Lung (tissue), 12 donors: ENCODE results near the gene GPD1L. TPM values are rescaled to one million over a fixed set of nuclear protein-coding genes. Genes with fewer than 3 reads are reported as not detected.

Experiments used
- ATAC-seq: fragments of 200-7000 bp; cut with Tn5 transposase; one replicate; pipeline ENCODE4 v1.9.1; 2020; ENCODE audit warnings: moderate number of reproducible peaks; ENCODE audit not compliant: insufficient read depth, low FRiP score
- DNase-seq, 3 donors: peaks; one replicate each; pipeline ENCODE4 v3.0.0-alpha.2; 2013 to 2017
- H3K27ac ChIP-seq, 2 donors: one replicate each; pipeline ENCODE4 v1.5.1; 2013; ENCODE audit warnings: mild to moderate bottlenecking in 2 of 2, moderate library complexity in 2 of 2, control low read depth in 1 of 2, inconsistent platforms in 1 of 2, low read depth in 1 of 2, low read length in 1 of 2
- H3K27me3 ChIP-seq, 3 donors: one replicate each; pipeline ENCODE4 v1.5.1; 2013; ENCODE audit warnings: low read length in 2 of 3; ENCODE audit not compliant: control insufficient read depth in 3 of 3, insufficient read depth in 3 of 3
- H3K36me3 ChIP-seq, 4 donors: one replicate each; pipeline ENCODE4 v1.5.1; 2013; ENCODE audit warnings: low read length in 4 of 4, mild to moderate bottlenecking in 1 of 4, moderate library complexity in 1 of 4; ENCODE audit not compliant: control insufficient read depth in 4 of 4, insufficient read depth in 4 of 4
- H3K4me1 ChIP-seq, 5 donors: one replicate each; pipeline ENCODE4 v1.5.1; 2013; ENCODE audit warnings: low read length in 5 of 5, mild to moderate bottlenecking in 2 of 5, moderate library complexity in 1 of 5; ENCODE audit not compliant: control insufficient read depth in 5 of 5, insufficient read depth in 5 of 5
- H3K4me3 ChIP-seq: one replicate; pipeline ENCODE4 v1.5.1; 2013; ENCODE audit warnings: mild to moderate bottlenecking, control low read depth, moderate library complexity
- H3K9ac ChIP-seq, 2 donors: one replicate each; pipeline ENCODE4 v1.5.1; 2013; ENCODE audit warnings: low read length in 2 of 2, control low read depth in 1 of 2; ENCODE audit not compliant: insufficient read depth in 1 of 2
- H3K9me3 ChIP-seq, 4 donors: one replicate each; pipeline ENCODE4 v1.5.1; 2013; ENCODE audit warnings: low read length in 3 of 4, mild to moderate bottlenecking in 1 of 4, moderate library complexity in 1 of 4; ENCODE audit not compliant: control insufficient read depth in 4 of 4, insufficient read depth in 3 of 4
- WGBS, 2 donors: extraction: QIAGEN DNeasy Blood & Tissue Kit; methylation state at CpG; one replicate each; pipeline ENCODE4 v1.1.7; 2013; 5-methylcytosine and 5-hydroxymethylcytosine counted together
- polyA plus RNA-seq, 2 donors: library from polyadenylated mRNA; stranded (reverse); fragments of 200-250 nt; gene quantifications; one replicate each; pipeline ENCODE4 v1.2.1, GENCODE V29; 2013
- total RNA-seq, 2 donors: library from RNA; depleted of rRNA in 1 of 2; stranded (reverse); fragments of >200 nt in 1 of 2; gene quantifications; one replicate each; pipeline ENCODE4 v1.2.1, GENCODE V29; 2014 to 2021
- TF ChIP-seq, protein P1 (sequence below): IDR thresholded peaks from 2 replicates; pipeline ENCODE4 v1.5.1; 2012; ENCODE audit warnings: mild to moderate bottlenecking; ENCODE audit errors: control extremely low read depth, extremely low read depth
- donor health status: control.
- donor health status: control.
- donor health status: Bipolar disorder and iron deficiency.
- donor health status: healthy.
- donor health status: DM: yes; HTN: yes; CAD: no.

GPD1L gene
- total and polyA plus RNA-seq, 4 donors: 20.5 to 58.8 (median 37.1) TPM

DNA sequence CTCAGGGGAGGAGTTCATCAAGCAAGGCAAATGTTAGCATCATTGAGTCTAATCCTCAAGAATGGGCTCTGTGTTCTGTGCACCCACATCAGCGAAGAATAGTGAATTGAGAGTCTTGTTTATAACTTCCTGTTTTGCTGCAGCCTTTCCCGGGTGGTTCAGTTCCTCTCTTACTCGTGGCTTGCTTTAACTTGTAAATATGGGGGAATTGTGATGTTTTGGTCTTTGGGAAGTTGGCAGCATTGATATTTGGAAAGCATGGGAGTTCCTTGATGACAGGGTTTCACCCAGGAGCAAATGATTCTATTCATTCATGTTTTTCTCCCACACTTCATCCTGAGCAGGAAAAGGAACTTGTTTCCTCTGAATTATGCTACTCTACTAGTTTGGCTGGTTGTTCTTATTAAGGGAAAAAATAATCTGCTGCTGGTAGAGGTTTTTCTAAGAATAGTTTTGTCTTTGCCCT is 40.4 kb downstream of the GPD1L start:
- H3K36me3 ChIP-seq: peaks cover 3 to 9% (median 6%) of the 10 kb centered on the region in 4 donors
- peak overlapping the region in 1 of 2 donors; percentile 17 for H3K9ac ChIP-seq
- no peaks in the 10 kb centered on the region for H3K9me3 ChIP-seq
- TF ChIP-seq, protein P1, sequence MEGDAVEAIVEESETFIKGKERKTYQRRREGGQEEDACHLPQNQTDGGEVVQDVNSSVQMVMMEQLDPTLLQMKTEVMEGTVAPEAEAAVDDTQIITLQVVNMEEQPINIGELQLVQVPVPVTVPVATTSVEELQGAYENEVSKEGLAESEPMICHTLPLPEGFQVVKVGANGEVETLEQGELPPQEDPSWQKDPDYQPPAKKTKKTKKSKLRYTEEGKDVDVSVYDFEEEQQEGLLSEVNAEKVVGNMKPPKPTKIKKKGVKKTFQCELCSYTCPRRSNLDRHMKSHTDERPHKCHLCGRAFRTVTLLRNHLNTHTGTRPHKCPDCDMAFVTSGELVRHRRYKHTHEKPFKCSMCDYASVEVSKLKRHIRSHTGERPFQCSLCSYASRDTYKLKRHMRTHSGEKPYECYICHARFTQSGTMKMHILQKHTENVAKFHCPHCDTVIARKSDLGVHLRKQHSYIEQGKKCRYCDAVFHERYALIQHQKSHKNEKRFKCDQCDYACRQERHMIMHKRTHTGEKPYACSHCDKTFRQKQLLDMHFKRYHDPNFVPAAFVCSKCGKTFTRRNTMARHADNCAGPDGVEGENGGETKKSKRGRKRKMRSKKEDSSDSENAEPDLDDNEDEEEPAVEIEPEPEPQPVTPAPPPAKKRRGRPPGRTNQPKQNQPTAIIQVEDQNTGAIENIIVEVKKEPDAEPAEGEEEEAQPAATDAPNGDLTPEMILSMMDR: no peak
- H3K27ac ChIP-seq: no peak overlapping the region
- no peak overlapping the region for H3K4me3 ChIP-seq
- H3K4me1 ChIP-seq: peaks cover 0 to 28% (median 9%) of the 10 kb centered on the region in 5 donors
- no peaks in the 10 kb centered on the region for H3K27me3 ChIP-seq
- ATAC-seq (no peak), DNase-seq (peak in 2 of 3 donors; percentile 56 to 68)
- WGBS, 2 donors: 14 to 20% methylated on average over 3 of the region's 3 CpGs

DNA sequence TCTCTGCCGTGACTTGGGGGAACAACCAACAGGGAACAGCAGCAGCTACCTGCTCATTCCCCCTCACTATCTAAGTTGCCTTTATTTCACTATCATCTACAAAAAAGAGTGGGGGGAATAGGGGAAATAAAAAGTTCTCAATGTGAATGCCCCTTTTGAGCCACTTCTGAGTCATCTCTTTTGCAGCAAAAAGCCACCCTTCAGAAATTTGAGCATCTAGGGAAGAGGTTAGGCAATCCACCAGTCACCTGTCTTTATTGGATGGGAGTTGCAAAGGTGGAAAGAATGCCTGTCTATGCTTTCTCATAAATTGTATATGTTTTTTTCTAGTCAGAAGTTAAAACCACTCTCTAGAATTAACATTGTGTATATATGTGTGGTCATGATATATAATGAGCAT is 41.1 kb downstream of the GPD1L start:
- peaks cover 0 to 28% (median 9%) of the 10 kb centered on the region in 5 donors for H3K4me1 ChIP-seq
- no peak overlapping the region for H3K27ac ChIP-seq
- no peaks in the 10 kb centered on the region for H3K27me3 ChIP-seq
- WGBS, 2 donors: 74 to 90% methylated on average over 1 of the region's 1 CpG
- H3K9me3 ChIP-seq: no peaks in the 10 kb centered on the region
- DNase-seq (no peak), ATAC-seq (no peak)
- peaks cover 3 to 12% (median 6%) of the 10 kb centered on the region in 4 donors for H3K36me3 ChIP-seq
- H3K4me3 ChIP-seq: no peak overlapping the region
- TF ChIP-seq, protein P1: no peak
- no peak overlapping the region for H3K9ac ChIP-seq

DNA sequence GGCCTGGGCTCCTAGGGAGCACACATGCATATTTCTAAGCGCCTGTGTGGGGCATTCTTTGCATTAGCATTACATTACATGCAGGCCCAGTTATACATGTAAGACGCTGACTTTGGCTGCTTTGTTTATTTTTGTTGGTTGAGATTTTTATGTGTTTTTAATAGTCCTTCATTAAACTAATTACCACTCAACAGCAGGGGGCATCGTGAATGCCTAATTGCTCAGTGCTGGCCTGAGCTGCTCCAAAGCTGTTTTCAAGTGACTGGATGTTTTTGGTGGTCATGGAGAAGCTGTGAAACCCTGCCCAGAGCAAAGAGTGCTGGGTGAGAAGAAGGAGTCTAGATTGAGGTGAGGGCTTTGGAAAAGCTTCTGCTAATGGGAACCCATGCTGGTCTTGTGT is 41.5 kb downstream of the GPD1L start:
- peaks cover 3 to 13% (median 6%) of the 10 kb centered on the region in 4 donors for H3K36me3 ChIP-seq
- TF ChIP-seq, protein P1: no peak
- H3K27ac ChIP-seq: no peak overlapping the region
- no peaks in the 10 kb centered on the region for H3K9me3 ChIP-seq
- ATAC-seq: no peak
- no peaks in the 10 kb centered on the region for H3K27me3 ChIP-seq
- H3K4me1 ChIP-seq: peaks cover 0 to 28% (median 9%) of the 10 kb centered on the region in 5 donors
- H3K4me3 ChIP-seq: no peak overlapping the region
- DNase-seq: peak; percentile 24 to 62 (median 52)
- WGBS, 2 donors: 79 to 80% methylated on average over 3 of the region's 3 CpGs
- no peak overlapping the region for H3K9ac ChIP-seq

DNA sequence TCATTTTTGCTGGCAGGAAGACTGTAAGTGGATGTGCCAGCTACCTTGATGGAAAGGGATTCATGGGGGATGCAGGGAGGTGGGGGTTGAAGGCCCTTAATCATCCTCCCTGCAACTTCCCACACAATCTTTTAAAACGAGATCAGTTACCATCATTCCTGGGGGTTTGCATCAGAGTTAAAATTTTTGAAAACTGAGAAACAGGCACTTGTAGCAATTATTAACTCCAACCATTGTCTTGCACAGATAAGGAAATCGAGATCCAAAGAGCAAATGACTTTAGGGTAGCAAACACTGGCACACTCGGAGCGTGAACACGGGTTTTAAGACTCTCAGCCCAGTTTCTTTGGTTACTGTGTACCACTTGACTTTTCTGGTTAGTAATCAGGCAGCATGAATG is 41.9 kb downstream of the GPD1L start:
- H3K4me1 ChIP-seq: peaks cover 0 to 28% (median 9%) of the 10 kb centered on the region in 5 donors
- TF ChIP-seq, protein P1: no peak
- H3K27ac ChIP-seq: no peak overlapping the region
- no peak for DNase-seq
- 80 to 89% methylated on average over 5 of the region's 5 CpGs for WGBS, 2 donors
- ATAC-seq: no peak
- H3K4me3 ChIP-seq: no peak overlapping the region
- no peaks in the 10 kb centered on the region for H3K9me3 ChIP-seq
- H3K9ac ChIP-seq: no peak overlapping the region
- H3K27me3 ChIP-seq: no peaks in the 10 kb centered on the region
- H3K36me3 ChIP-seq: peaks cover 3 to 15% (median 5%) of the 10 kb centered on the region in 4 donors
